ENCODE results near the gene TPD52L2. TPM values are rescaled to one million over a fixed set of nuclear protein-coding genes. Genes with fewer than 3 reads are reported as not detected.
A peak's percentile ranks its signal among the peaks of the same experiment; 100 is the strongest.

TPD52L2 gene
- total and polyA plus RNA-seq, 5 donors: 52.3 to 73.5 (median 63.0) TPM

- H3K9me3 ChIP-seq (ENCODE audit: control insufficient read depth, low read length): no peaks in the 10 kb centered on the region
- H3K4me3 ChIP-seq (ENCODE audit: low read length): no peak overlapping the region
- peak; percentile 95 to 97 (median 96) for DNase-seq
- intact Hi-C loops (cut with DNase I): no loop called here
- H3K4me1 ChIP-seq (ENCODE audit: control insufficient read depth, insufficient read depth, low read length): peaks cover 7% of the 10 kb centered on the region
- peak overlapping the region; percentile 8 for H3K27ac ChIP-seq (ENCODE audit: low read length)
- ATAC-seq: peak; percentile 93
- 27% methylated on average over 21 of the region's 21 CpGs for WGBS
- H3K27me3 ChIP-seq (ENCODE audit: control insufficient read depth, insufficient read depth): no peaks in the 10 kb centered on the region
These were observed 29.8 kb upstream of the TPD52L2 start for GRCh38 chr20:63835021-63835858.

- ATAC-seq: no peak
- 86% methylated on average over 27 of the region's 27 CpGs for WGBS
These were observed 28.4 kb upstream of the TPD52L2 start for GRCh38 chr20:63836458-63837344.

DNA sequence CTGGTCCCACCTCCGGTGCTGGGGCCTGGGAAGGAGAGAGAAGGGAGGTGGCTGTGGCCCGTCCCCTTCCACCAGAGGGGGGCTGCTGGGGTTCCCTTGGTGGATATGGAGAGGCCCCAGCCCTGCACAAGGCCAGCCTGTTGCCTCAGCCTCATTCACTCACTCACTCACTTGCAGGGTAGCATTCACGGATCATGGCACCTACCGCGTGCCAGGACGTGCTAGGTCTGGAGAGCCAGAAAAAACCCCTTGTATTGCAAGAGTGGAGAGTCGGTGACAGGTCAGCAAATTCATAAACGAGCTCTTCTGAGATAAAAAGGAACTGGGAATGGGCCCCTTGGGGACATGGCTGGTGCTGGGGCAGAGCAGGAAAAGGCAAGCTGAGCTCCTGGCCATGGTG, 27.6 kb upstream of the TPD52L2 start:
- intact Hi-C loops (cut with DNase I): no loop called here
- Histone ChIP-seq H3K27me3 (ENCODE audit: control insufficient read depth, insufficient read depth) (no peaks in the 10 kb centered on the region), H3K4me1 (ENCODE audit: control insufficient read depth, insufficient read depth, low read length) (peaks cover 7% of the 10 kb centered on the region), H3K9me3 (ENCODE audit: control insufficient read depth, low read length) (no peaks in the 10 kb centered on the region), H3K27ac (ENCODE audit: low read length) (no peak overlapping the region), H3K4me3 (ENCODE audit: low read length) (no peak overlapping the region)
- 49% methylated on average over 8 of the region's 8 CpGs for WGBS
- DNase-seq (no peak), ATAC-seq (no peak)

More at GRCh38 chr20:63836458-63837344, 28.4 kb upstream of the TPD52L2 start:
- Histone ChIP-seq H3K9me3 (ENCODE audit: control insufficient read depth, low read length) (no peaks in the 10 kb centered on the region), H3K4me3 (ENCODE audit: low read length) (no peak overlapping the region), H3K27ac (ENCODE audit: low read length) (no peak overlapping the region), H3K4me1 (ENCODE audit: control insufficient read depth, insufficient read depth, low read length) (peaks cover 7% of the 10 kb centered on the region), H3K27me3 (ENCODE audit: control insufficient read depth, insufficient read depth) (no peaks in the 10 kb centered on the region)
- DNase-seq: no peak
- intact Hi-C loops (cut with DNase I): no loop called here

- no peaks in the 10 kb centered on the region for H3K27me3 ChIP-seq (ENCODE audit: control insufficient read depth, insufficient read depth)
- no peak overlapping the region for H3K27ac ChIP-seq (ENCODE audit: low read length)
- 89% methylated on average over 13 of the region's 13 CpGs for WGBS
- DNase-seq (no peak), ATAC-seq (no peak)
- peaks cover under 1% of the 10 kb centered on the region for H3K4me1 ChIP-seq (ENCODE audit: control insufficient read depth, insufficient read depth, low read length)
- intact Hi-C loops (cut with DNase I): no loop called here
- H3K9me3 ChIP-seq (ENCODE audit: control insufficient read depth, low read length): no peaks in the 10 kb centered on the region
- H3K4me3 ChIP-seq (ENCODE audit: low read length): no peak overlapping the region
These were observed 25.4 kb upstream of the TPD52L2 start for GRCh38 chr20:63839620-63840019.

DNA sequence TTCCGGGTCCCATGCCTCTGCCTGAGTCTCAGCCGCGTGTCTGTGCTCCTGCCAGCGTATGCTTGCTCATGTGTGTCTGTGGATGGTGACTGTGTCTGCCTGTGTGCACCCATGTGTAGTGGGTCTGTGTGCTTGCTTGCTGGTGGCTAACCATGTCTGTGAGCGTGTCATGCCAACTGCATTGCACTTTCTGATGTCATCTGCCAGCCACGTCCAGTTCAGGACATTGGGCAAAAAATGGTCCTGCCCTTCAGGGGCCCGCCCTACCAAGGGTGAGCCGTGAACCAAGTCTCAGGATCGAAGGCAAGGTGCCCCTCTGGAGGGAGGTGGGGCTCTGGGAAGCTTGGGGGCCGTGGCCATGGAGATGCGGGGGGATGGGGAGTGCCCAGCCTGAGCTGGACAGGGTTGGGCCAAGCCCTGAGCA, 24.7 kb upstream of the TPD52L2 start:
- ATAC-seq (no peak), DNase-seq (no peak)
- no peaks in the 10 kb centered on the region for H3K4me1 ChIP-seq (ENCODE audit: control insufficient read depth, insufficient read depth, low read length)
- intact Hi-C loops (cut with DNase I): no loop called here
- H3K27me3 ChIP-seq (ENCODE audit: control insufficient read depth, insufficient read depth): no peaks in the 10 kb centered on the region
- WGBS: 85% methylated on average over 11 of the region's 11 CpGs
- no peak overlapping the region for H3K4me3 ChIP-seq (ENCODE audit: low read length)
- no peak overlapping the region for H3K27ac ChIP-seq (ENCODE audit: low read length)
- no peaks in the 10 kb centered on the region for H3K9me3 ChIP-seq (ENCODE audit: control insufficient read depth, low read length)

- Histone ChIP-seq H3K4me3 (ENCODE audit: low read length) (no peak overlapping the region), H3K4me1 (ENCODE audit: control insufficient read depth, insufficient read depth, low read length) (peaks cover 7% of the 10 kb centered on the region), H3K27me3 (ENCODE audit: control insufficient read depth, insufficient read depth) (no peaks in the 10 kb centered on the region), H3K9me3 (ENCODE audit: control insufficient read depth, low read length) (no peaks in the 10 kb centered on the region), H3K27ac (ENCODE audit: low read length) (no peak overlapping the region)
- DNase-seq: no peak
- no peak for ATAC-seq
- WGBS: 68% methylated on average over 9 of the region's 9 CpGs
- intact Hi-C loops (cut with DNase I): no loop called here
These were observed 22.8 kb upstream of the TPD52L2 start for GRCh38 chr20:63842258-63842657.

DNA sequence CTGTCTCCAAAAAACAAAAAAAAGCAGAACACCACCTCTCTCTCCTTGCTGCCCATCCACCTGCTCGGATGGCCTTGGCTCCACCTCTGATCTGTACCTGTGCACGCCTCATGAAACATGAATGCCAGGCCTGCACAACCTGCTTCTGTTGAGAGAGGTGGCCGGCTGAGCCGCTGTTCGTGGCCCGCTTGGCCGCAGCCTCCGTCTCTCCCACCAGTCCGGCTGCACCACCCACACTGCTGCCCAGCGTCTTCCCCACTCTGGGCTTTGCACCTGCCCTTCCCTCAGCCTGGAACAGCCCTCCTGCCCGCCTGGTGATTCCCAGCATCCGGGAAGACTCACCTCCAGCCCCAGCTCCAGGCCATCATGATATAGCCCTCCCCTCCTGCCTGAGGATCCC, 21.8 kb upstream of the TPD52L2 start:
- WGBS: 91% methylated on average over 12 of the region's 12 CpGs
- no peaks in the 10 kb centered on the region for H3K27me3 ChIP-seq (ENCODE audit: control insufficient read depth, insufficient read depth)
- no peak overlapping the region for H3K27ac ChIP-seq (ENCODE audit: low read length)
- H3K4me1 ChIP-seq (ENCODE audit: control insufficient read depth, insufficient read depth, low read length): peaks cover 7% of the 10 kb centered on the region
- H3K9me3 ChIP-seq (ENCODE audit: control insufficient read depth, low read length): no peaks in the 10 kb centered on the region
- intact Hi-C loops (cut with DNase I): no loop called here
- DNase-seq: no peak
- ATAC-seq: no peak
- no peak overlapping the region for H3K4me3 ChIP-seq (ENCODE audit: low read length)

DNA sequence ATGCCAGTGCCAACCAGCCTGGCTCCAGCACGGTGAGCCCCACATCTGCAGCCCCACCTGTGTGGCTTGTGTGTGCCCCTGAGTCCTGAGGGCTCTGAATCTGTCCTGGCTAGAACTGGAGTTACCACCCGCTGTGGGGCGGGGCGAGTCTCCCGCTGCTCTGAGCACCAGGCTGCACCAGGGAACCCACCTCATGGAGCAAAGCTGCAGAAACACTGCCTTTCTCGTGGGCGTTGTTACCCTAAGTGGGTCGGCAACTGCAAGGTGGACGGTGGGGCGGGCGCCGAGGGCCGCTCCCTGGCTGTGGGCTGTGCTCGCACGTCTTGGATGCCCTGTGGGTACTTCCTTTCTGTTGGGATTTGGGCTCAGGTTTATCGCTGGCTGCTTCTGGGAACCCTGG, 21.3 kb upstream of the TPD52L2 start:
- intact Hi-C loops (cut with DNase I): no loop called here
- WGBS: 76% methylated on average over 16 of the region's 16 CpGs
- DNase-seq: no peak
- Histone ChIP-seq H3K4me3 (ENCODE audit: low read length) (no peak overlapping the region), H3K27me3 (ENCODE audit: control insufficient read depth, insufficient read depth) (no peaks in the 10 kb centered on the region), H3K27ac (ENCODE audit: low read length) (no peak overlapping the region), H3K9me3 (ENCODE audit: control insufficient read depth, low read length) (no peaks in the 10 kb centered on the region), H3K4me1 (ENCODE audit: control insufficient read depth, insufficient read depth, low read length) (peaks cover 7% of the 10 kb centered on the region)
- ATAC-seq: no peak

GRCh38 chr20:63844511-63844991, 20.5 kb upstream of the TPD52L2 start:
- Histone ChIP-seq H3K27me3 (ENCODE audit: control insufficient read depth, insufficient read depth) (no peaks in the 10 kb centered on the region), H3K27ac (ENCODE audit: low read length) (peak overlapping the region; percentile 5), H3K9me3 (ENCODE audit: control insufficient read depth, low read length) (no peaks in the 10 kb centered on the region), H3K4me3 (ENCODE audit: low read length) (no peak overlapping the region), H3K4me1 (ENCODE audit: control insufficient read depth, insufficient read depth, low read length) (peaks cover 7% of the 10 kb centered on the region)
- peak; percentile 2 to 9 for ATAC-seq
- intact Hi-C loops (cut with DNase I): no loop called here
- no peak for DNase-seq
- 60% methylated on average over 9 of the region's 9 CpGs for WGBS

DNA sequence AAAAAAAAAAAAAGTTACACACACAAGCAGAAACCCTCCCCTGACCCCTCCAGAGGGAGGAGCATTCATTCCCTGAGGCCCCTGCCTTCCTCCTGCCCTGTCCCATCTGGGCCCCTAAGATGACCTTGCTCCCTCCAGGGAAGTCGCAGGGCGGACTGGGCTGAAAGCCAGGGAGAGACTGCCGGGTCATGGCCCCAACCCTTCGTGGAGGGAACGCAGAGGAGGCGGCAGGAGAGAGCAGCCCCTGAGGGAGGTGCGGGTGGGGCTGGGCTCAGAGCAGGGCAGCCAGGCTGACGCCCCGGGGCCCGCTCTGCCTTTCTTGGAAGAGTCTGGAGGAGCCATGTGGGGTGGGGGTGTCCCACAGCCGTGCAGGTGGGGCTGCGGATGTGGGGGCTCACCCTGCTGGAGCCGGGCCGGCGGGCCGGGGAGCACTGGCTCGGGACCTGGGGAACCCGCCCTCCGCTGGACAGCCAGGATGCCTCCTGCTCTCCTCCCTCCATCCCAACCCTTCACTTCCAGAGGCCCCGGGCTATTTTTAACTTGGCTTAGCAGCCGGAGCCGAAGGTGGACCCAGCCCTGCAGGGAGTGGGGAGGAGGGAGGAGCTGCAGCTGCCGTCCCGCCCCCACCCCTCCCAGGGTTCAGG, 18.8 kb upstream of the TPD52L2 start:
- no peak overlapping the region for H3K4me3 ChIP-seq (ENCODE audit: low read length)
- under 1% methylated on average over 24 of the region's 24 CpGs for WGBS

More for the DNA sequence above, 18.8 kb upstream of the TPD52L2 start:
- peak; percentile 83 for ATAC-seq
- Histone ChIP-seq H3K27me3 (ENCODE audit: control insufficient read depth, insufficient read depth) (no peaks in the 10 kb centered on the region), H3K4me1 (ENCODE audit: control insufficient read depth, insufficient read depth, low read length) (peaks cover 7% of the 10 kb centered on the region), H3K9me3 (ENCODE audit: control insufficient read depth, low read length) (no peaks in the 10 kb centered on the region), H3K27ac (ENCODE audit: low read length) (peak overlapping the region; percentile 83)
- DNase-seq: peak; percentile 82 to 92 (median 88)
- intact Hi-C loops (cut with DNase I): no loop called here
